ENCODE results near the gene CCSER1.

Gene CCSER1

GRCh38 chr4:90545380-90545779 is 418.2 kb downstream of the CCSER1 start:
- DNase-seq: no peak
- H3K27me3 Mint-ChIP-seq: no peaks in the 10 kb centered on the region
- no peak overlapping the region for H3K4me3 Mint-ChIP-seq
- H3K4me1 Mint-ChIP-seq: no peaks in the 10 kb centered on the region
- H3K27ac Mint-ChIP-seq: no peak overlapping the region
- H3K9me3 Mint-ChIP-seq: no peaks in the 10 kb centered on the region
- no peak for ATAC-seq

- no peaks in the 10 kb centered on the region for H3K4me1 Mint-ChIP-seq
- DNase-seq: no peak
- H3K4me3 Mint-ChIP-seq: no peak overlapping the region
- H3K27me3 Mint-ChIP-seq: no peaks in the 10 kb centered on the region
- ATAC-seq: no peak
- H3K9me3 Mint-ChIP-seq: no peaks in the 10 kb centered on the region
- no peak overlapping the region for H3K27ac Mint-ChIP-seq
Observed at GRCh38 chr4:90546114-90546513, 418.9 kb downstream of the CCSER1 start.

GRCh38 chr4:90570615-90571014 is 443.4 kb downstream of the CCSER1 start:
- Mint-ChIP-seq H3K4me3 (no peak overlapping the region), H3K27me3 (no peaks in the 10 kb centered on the region), H3K4me1 (no peaks in the 10 kb centered on the region), H3K9me3 (peaks cover 7 to 11% of the 10 kb centered on the region in 2 donors), H3K27ac (no peak overlapping the region)
- no peak for DNase-seq
- no peak for ATAC-seq

DNA sequence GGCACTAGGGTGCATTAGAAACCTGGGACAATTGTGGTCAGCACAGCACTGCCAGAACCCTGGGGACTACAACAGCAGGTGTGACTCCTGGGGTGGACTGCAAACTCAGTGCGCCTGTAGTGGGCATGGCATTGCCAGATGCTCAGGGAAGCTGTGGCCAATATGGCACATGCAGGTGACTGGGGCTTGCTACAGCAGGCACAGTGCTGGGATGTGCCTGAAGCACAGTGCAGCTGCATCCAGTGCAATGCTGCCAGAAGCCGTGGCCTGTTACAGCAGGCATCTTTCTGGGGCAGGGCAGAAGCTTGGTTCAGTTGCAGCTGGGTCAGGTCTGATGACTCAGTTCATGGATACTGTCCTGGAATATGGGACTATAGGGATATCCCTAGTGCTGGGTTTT is 445.8 kb downstream of the CCSER1 start:
- peaks cover 7 to 14% of the 10 kb centered on the region in 2 donors for H3K9me3 Mint-ChIP-seq
- no peak for ATAC-seq
- no peaks in the 10 kb centered on the region for H3K4me1 Mint-ChIP-seq

DNA sequence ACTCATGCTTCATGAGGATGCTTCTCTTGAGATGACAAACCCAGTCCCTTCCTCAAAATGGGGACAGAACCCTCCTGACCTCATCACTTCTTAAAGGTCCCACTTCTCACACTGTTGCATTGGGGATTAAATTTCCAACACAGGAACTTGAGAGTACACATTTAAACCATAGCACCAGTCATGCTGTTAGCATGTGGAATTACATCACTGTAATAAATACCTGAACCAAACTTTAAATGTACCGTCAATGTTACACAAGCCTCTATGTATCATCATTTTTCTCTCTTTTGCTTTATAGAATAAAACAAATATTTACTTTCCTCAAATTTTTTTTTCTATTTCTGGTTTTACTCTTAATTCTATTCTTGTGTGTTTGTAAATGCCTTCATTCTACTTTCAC is 448.2 kb downstream of the CCSER1 start:
- Mint-ChIP-seq H3K9me3 (peaks cover 7 to 14% of the 10 kb centered on the region in 2 donors), H3K4me1 (no peaks in the 10 kb centered on the region), H3K4me3 (no peak overlapping the region), H3K27ac (no peak overlapping the region), H3K27me3 (no peaks in the 10 kb centered on the region)
- no peak for ATAC-seq
- DNase-seq: no peak

More for the DNA sequence above, 445.8 kb downstream of the CCSER1 start:
- DNase-seq: no peak
- Mint-ChIP-seq H3K4me3 (no peak overlapping the region), H3K27me3 (no peaks in the 10 kb centered on the region), H3K27ac (no peak overlapping the region)

DNA sequence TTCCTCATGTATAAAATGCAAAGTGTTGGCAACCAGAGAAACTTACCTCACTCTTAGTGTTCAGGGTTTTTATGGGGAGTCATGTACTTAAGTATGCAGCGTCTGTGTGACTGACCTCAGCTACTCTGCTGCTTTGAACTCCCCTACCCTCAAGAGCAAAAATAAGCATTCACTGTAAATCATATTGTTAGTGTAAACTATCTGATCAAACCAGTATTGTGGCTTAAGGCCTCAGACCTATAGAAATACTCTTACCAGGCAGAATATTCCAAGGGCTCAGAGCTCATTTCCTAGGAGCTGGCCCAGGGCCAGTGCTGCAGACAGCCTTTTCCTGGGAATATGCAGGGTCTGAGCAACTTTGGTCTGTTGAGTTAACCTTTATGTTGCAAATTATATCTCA is 453.1 kb downstream of the CCSER1 start:
- Mint-ChIP-seq H3K4me1 (no peaks in the 10 kb centered on the region), H3K4me3 (no peak overlapping the region), H3K27me3 (no peaks in the 10 kb centered on the region), H3K27ac (no peak overlapping the region), H3K9me3 (peaks cover 0 to 9% of the 10 kb centered on the region in 2 donors)
- no peak for DNase-seq
- no peak for ATAC-seq

DNA sequence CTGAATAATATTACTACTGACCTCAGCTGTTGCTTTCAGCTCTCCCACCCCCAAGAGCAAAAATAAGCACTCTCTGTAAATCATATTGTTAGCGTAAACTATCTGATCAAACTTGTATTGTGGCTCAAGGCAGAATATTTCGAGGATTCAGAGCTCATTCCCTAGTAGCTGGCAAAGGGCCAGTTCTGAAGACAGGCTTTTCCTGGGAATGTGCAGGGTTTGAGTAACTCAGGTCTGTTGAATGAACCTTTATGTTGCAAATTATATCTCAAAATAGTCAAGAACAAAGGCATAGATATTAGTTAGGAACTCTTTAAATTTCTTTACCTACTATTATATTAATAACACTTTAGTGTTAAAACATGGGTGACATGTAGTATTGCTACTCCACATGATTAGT is 454.9 kb downstream of the CCSER1 start:
- ATAC-seq (no peak), DNase-seq (no peak)
- Mint-ChIP-seq H3K4me1 (no peaks in the 10 kb centered on the region), H3K9me3 (no peaks in the 10 kb centered on the region), H3K27ac (no peak overlapping the region), H3K4me3 (no peak overlapping the region), H3K27me3 (no peaks in the 10 kb centered on the region)

DNA sequence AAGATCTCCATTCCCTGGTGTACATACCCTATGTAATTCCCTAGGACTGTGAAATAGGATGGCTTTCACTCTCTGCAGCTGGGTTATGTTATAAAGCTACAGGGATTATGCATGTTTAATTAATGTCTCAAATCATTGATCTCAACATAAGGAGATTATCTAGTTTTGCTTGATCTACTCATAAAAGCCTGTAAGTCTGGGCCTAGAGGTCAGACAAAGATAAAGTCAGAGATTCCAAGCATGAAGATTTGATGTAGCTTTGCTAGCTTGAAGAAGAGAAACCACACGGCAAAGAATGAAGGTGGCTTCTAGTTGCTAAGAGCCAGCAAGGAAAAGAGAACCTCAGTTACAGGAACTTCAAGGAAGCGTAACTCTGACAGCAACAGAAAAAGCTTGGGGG is 456.9 kb downstream of the CCSER1 start:
- Mint-ChIP-seq H3K4me1 (no peaks in the 10 kb centered on the region), H3K4me3 (no peak overlapping the region), H3K27me3 (no peaks in the 10 kb centered on the region), H3K27ac (no peak overlapping the region), H3K9me3 (no peaks in the 10 kb centered on the region)
- DNase-seq: no peak
- ATAC-seq: no peak

DNA sequence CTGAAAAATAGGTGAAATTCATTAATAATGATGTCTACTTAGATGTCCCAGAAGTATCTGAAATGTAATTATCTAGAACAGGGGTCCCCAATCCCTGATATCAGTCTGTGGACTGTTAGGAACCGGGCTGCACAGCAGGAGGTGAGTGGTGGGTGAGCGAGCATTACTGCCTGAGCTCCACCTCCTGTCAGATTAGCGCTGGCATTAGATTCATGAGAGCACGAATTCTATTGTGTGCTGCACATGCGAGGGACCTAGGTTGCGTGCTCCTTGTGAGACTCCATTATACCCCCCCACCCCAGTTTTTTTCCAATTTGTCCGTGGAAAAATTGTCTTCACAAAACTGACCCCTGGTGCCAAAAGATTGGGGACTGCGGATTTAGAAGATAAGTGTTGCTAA is 458.8 kb downstream of the CCSER1 start:
- Mint-ChIP-seq H3K27ac (no peak overlapping the region), H3K4me1 (no peaks in the 10 kb centered on the region), H3K27me3 (no peaks in the 10 kb centered on the region), H3K9me3 (peaks cover 0 to 2% of the 10 kb centered on the region in 2 donors), H3K4me3 (no peak overlapping the region)
- ATAC-seq (no peak), DNase-seq (no peak)

- Mint-ChIP-seq H3K27me3 (no peaks in the 10 kb centered on the region), H3K4me1 (no peaks in the 10 kb centered on the region), H3K4me3 (no peak overlapping the region), H3K9me3 (peaks cover 4 to 10% of the 10 kb centered on the region in 2 donors), H3K27ac (no peak overlapping the region)
- ATAC-seq: no peak
- no peak for DNase-seq
Observed at GRCh38 chr4:90586799-90587198, 459.6 kb downstream of the CCSER1 start.

- Mint-ChIP-seq H3K27ac (no peak overlapping the region), H3K9me3 (peaks cover 5 to 6% of the 10 kb centered on the region in 2 donors), H3K4me1 (no peaks in the 10 kb centered on the region), H3K4me3 (no peak overlapping the region), H3K27me3 (no peaks in the 10 kb centered on the region)
- DNase-seq (no peak), ATAC-seq (no peak)
Observed at GRCh38 chr4:90597927-90598326, 470.7 kb downstream of the CCSER1 start.

- Mint-ChIP-seq H3K27ac (no peak overlapping the region), H3K9me3 (peaks cover 6 to 8% of the 10 kb centered on the region in 2 donors), H3K27me3 (no peaks in the 10 kb centered on the region), H3K4me1 (no peaks in the 10 kb centered on the region), H3K4me3 (no peak overlapping the region)
- ATAC-seq (no peak), DNase-seq (no peak)
Observed at GRCh38 chr4:90598741-90599140, 471.5 kb downstream of the CCSER1 start.

DNA sequence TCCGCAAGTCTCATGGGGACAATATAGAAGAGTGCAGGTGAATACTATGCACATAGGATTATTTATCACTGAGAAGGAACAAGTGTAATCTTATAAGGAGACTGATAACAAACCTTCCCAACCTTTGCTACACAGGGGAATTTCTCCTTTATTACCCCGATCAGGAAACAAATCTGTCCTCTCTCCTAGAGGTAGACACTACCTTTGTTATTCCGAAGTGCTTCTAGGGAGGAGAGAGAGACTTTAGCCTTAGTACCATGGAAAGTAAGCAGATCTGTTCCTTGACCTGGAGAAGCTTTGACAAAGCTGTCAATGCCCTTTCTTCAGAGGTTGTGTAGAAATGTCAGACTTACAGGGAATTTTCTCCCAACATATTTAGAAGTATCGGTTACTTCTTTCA is 475.5 kb downstream of the CCSER1 start:
- DNase-seq: no peak
- Mint-ChIP-seq H3K27me3 (no peaks in the 10 kb centered on the region), H3K4me3 (no peak overlapping the region), H3K27ac (no peak overlapping the region), H3K4me1 (no peaks in the 10 kb centered on the region), H3K9me3 (peaks cover 6 to 10% of the 10 kb centered on the region in 2 donors)
- ATAC-seq: no peak

DNA sequence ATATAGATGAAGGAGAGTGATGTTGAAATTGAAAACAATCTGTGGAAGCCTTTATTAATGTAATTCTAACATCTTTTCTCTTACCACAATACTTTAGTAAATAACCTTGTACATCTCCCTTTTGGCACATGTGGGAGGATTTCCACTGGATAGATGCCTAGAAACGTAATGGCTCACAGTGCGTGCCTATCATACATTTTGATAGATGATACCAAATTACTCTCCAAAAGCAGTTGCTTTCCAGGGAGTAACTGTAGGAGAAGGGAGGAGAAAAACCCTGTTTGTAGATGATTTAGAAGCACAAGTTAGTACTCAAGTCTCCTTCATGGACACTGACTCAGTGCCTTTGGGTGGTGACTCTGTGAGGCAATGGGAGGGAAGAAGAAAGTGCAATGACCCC is 476.3 kb downstream of the CCSER1 start:
- no peak for ATAC-seq

GRCh38 chr4:90606781-90607180 is 479.6 kb downstream of the CCSER1 start:
- H3K9me3 Mint-ChIP-seq: peaks cover 0 to 4% of the 10 kb centered on the region in 2 donors

More for the DNA sequence above, 476.3 kb downstream of the CCSER1 start:
- H3K9me3 Mint-ChIP-seq: peaks cover 3 to 5% of the 10 kb centered on the region in 2 donors
- no peaks in the 10 kb centered on the region for H3K27me3 Mint-ChIP-seq
- no peak overlapping the region for H3K4me3 Mint-ChIP-seq
- H3K27ac Mint-ChIP-seq: no peak overlapping the region
- no peak for DNase-seq
- H3K4me1 Mint-ChIP-seq: no peaks in the 10 kb centered on the region

GRCh38 chr4:90614371-90614770 is 487.2 kb downstream of the CCSER1 start:
- H3K27ac Mint-ChIP-seq: no peak overlapping the region
- ATAC-seq (no peak), DNase-seq (no peak)
- H3K27me3 Mint-ChIP-seq: no peaks in the 10 kb centered on the region
- no peaks in the 10 kb centered on the region for H3K4me1 Mint-ChIP-seq
- H3K9me3 Mint-ChIP-seq: no peaks in the 10 kb centered on the region
- H3K4me3 Mint-ChIP-seq: no peak overlapping the region

More at GRCh38 chr4:90606781-90607180, 479.6 kb downstream of the CCSER1 start:
- DNase-seq: no peak
- H3K4me3 Mint-ChIP-seq: no peak overlapping the region
- H3K4me1 Mint-ChIP-seq: no peaks in the 10 kb centered on the region
- ATAC-seq: no peak
- H3K27me3 Mint-ChIP-seq: no peaks in the 10 kb centered on the region
- H3K27ac Mint-ChIP-seq: no peak overlapping the region

- Mint-ChIP-seq H3K27me3 (no peaks in the 10 kb centered on the region), H3K4me1 (no peaks in the 10 kb centered on the region), H3K4me3 (no peak overlapping the region), H3K9me3 (no peaks in the 10 kb centered on the region), H3K27ac (no peak overlapping the region)
- ATAC-seq (no peak), DNase-seq (no peak)
Observed at GRCh38 chr4:90621080-90621479, 493.9 kb downstream of the CCSER1 start.
